Parathyroid adenoma (tissue), 2 donors: ENCODE data around the gene R3HDML.
"Not testable (repeated sequence)": the region's sequence is repeated elsewhere in the genome, so short reads cannot be mapped to it uniquely, and the experiment has no call there.

Source experiments
- H2AFZ ChIP-seq: fragments of 300-600 bp; sonication (generic); one replicate; pipeline ENCODE4 v1.7.0; 2017; ENCODE audit warnings: antibody characterized with exemption, mild to moderate bottlenecking
- H3K27ac ChIP-seq: fragments of 300-600 bp; sonication (generic); one replicate; pipeline ENCODE4 v1.7.0; 2017
- H3K27me3 ChIP-seq: fragments of 300-600 bp; sonication (generic); one replicate; pipeline ENCODE4 v1.7.0; 2017; ENCODE audit warnings: low read length; ENCODE audit not compliant: control insufficient read depth, insufficient read depth
- H3K36me3 ChIP-seq: fragments of 300-600 bp; sonication (generic); one replicate; pipeline ENCODE4 v1.7.0; 2017; ENCODE audit warnings: low read length; ENCODE audit not compliant: control insufficient read depth, insufficient read depth
- H3K4me1 ChIP-seq: fragments of 300-600 bp; sonication (generic); one replicate; pipeline ENCODE4 v1.7.0; 2017; ENCODE audit warnings: control low read depth
- H3K4me2 ChIP-seq: fragments of 300-600 bp; sonication (generic); one replicate; pipeline ENCODE4 v1.7.0; 2017; ENCODE audit warnings: low read length
- H3K4me3 ChIP-seq: fragments of 300-600 bp; sonication (generic); one replicate; pipeline ENCODE4 v1.7.0; 2017; ENCODE audit warnings: low read depth, low read length
- H3K79me2 ChIP-seq: fragments of 300-600 bp; sonication (generic); one replicate; pipeline ENCODE4 v1.7.0; 2017; ENCODE audit warnings: control low read depth
- H3K9ac ChIP-seq: fragments of 300-600 bp; sonication (generic); one replicate; pipeline ENCODE4 v1.7.0; 2017; ENCODE audit warnings: mild to moderate bottlenecking
- H3K9me3 ChIP-seq: fragments of 300-600 bp; sonication (generic); one replicate; pipeline ENCODE4 v1.7.0; 2017; ENCODE audit warnings: low read length; ENCODE audit not compliant: control insufficient read depth
- TF ChIP-seq, protein P1 (sequence below): fragments of 300-600 bp; sonication (generic); IDR thresholded peaks from one replicate; pipeline ENCODE4 v1.7.0; 2017; ENCODE audit warnings: antibody characterized with exemption, mild to moderate bottlenecking
- donor health status: primary hyperparathyroidism.

The R3HDML gene

DNA sequence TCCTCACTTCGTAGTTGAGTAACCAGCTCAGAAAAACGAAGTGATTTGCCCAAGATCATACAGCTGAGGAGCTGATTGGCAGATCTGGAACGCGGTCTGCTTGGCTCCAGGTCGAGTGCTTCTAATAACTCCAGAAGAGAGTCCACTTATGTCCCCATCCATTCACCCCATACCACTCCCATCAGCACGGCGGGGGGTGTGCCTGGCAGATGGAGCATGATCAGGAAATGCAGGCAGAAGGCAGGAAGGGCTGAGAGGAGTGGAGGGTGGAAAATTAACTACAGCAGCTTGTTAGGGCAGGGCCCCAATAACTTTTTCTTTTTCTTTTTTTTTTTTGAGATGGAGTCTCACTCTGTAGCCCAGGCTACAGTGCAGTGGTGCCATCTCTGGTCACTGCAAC, 40.8 kb upstream of the R3HDML start:
- Histone ChIP-seq H3K4me2 (no peak overlapping the region), H3K4me3 (no peak overlapping the region), H3K27ac (no peak overlapping the region), H2AFZ (no peak overlapping the region), H3K9me3 (no peaks in the 10 kb centered on the region), H3K27me3 (no peaks in the 10 kb centered on the region), H3K36me3 (no peaks in the 10 kb centered on the region), H3K4me1 (no peaks in the 10 kb centered on the region), H3K79me2 (peaks cover 22% of the 10 kb centered on the region), H3K9ac (no peak overlapping the region)
- TF ChIP-seq, protein P1, sequence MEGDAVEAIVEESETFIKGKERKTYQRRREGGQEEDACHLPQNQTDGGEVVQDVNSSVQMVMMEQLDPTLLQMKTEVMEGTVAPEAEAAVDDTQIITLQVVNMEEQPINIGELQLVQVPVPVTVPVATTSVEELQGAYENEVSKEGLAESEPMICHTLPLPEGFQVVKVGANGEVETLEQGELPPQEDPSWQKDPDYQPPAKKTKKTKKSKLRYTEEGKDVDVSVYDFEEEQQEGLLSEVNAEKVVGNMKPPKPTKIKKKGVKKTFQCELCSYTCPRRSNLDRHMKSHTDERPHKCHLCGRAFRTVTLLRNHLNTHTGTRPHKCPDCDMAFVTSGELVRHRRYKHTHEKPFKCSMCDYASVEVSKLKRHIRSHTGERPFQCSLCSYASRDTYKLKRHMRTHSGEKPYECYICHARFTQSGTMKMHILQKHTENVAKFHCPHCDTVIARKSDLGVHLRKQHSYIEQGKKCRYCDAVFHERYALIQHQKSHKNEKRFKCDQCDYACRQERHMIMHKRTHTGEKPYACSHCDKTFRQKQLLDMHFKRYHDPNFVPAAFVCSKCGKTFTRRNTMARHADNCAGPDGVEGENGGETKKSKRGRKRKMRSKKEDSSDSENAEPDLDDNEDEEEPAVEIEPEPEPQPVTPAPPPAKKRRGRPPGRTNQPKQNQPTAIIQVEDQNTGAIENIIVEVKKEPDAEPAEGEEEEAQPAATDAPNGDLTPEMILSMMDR: no peak

DNA sequence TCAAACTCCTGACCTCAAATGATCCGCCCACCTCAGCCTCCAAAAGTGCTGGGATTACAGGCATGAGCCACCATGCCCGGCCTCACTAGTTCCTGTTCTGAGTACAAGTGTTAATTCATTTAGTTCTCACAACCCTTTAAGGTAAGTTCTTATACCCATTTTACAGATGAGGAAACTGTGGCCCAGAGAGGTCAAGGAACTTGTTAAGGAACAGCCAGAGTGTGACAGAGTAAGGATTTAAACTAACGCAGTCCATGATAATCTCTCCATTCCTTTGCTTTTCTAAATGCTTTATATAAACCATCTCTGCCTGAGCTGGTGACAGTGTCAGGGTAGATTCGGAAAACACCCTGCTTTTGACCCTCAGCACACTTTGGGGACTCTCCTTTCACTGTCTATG, 39.1 kb upstream of the R3HDML start:
- TF ChIP-seq, protein P1: no peak
- peaks cover 28% of the 10 kb centered on the region for H3K79me2 ChIP-seq
- H3K27ac ChIP-seq: no peak overlapping the region
- no peak overlapping the region for H3K9ac ChIP-seq
- H3K4me2 ChIP-seq: no peak overlapping the region
- no peak overlapping the region for H3K4me3 ChIP-seq
- no peak overlapping the region for H2AFZ ChIP-seq
- no peaks in the 10 kb centered on the region for H3K9me3 ChIP-seq
- no peaks in the 10 kb centered on the region for H3K36me3 ChIP-seq
- no peaks in the 10 kb centered on the region for H3K27me3 ChIP-seq
- H3K4me1 ChIP-seq: no peaks in the 10 kb centered on the region

DNA sequence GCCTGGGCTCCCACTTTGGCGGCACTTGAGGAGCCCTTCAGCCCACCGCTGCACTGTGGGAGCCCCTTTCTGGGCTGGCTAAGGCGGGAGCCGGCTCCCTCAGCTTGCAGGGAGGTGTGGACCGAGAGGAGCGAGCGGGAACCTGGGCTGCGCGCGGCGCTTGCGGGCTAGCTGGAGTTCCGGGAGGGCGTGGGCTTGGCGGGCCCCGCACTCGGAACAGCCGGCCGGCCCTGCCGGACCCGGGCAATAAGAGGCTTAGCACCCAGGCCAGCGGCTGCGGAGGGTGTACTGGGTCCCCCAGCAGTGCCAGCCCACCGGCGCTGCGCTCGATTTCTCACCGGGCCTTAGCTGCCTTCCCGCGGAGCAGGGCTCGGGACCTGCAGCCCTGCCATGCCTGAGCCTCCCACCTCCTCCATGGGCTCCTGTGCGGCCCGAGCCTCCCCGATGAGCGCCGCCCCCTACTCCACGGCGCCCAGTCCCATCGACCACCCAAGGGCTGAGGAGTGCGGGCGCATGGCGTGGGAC, 37.8 kb upstream of the R3HDML start:
- not testable (repeated sequence) for H2AFZ ChIP-seq, H3K4me2 ChIP-seq, H3K9me3 ChIP-seq, H3K9ac ChIP-seq, H3K36me3 ChIP-seq, H3K27me3 ChIP-seq, H3K27ac ChIP-seq, H3K4me3 ChIP-seq, H3K4me1 ChIP-seq
- H3K79me2 ChIP-seq: peaks cover 34% of the 10 kb centered on the region

DNA sequence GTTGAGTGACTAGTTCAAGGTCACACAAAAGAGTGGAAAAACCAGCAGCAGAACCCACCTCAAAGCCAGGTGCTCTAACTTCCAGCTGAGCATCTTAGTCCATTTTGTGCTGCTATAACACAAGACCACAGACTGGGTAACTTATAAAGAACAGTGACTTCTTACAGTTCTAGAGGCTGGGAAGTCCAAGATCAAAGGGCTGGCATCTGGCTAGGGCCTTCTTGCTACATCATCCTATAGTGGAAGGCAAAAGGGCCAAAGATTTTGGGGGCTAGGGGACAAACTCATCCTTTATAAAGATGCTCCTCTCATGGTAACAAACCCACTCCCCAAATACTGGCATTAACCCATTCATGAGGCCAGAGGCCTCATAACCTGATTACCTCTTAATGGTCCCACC, 35.6 kb upstream of the R3HDML start:
- Histone ChIP-seq H3K4me3 (no peak overlapping the region), H3K36me3 (no peaks in the 10 kb centered on the region), H2AFZ (no peak overlapping the region), H3K27me3 (no peaks in the 10 kb centered on the region), H3K9ac (no peak overlapping the region), H3K4me1 (no peaks in the 10 kb centered on the region), H3K9me3 (no peaks in the 10 kb centered on the region), H3K79me2 (peaks cover 43% of the 10 kb centered on the region), H3K4me2 (no peak overlapping the region), H3K27ac (no peak overlapping the region)
- TF ChIP-seq, protein P1: no peak

DNA sequence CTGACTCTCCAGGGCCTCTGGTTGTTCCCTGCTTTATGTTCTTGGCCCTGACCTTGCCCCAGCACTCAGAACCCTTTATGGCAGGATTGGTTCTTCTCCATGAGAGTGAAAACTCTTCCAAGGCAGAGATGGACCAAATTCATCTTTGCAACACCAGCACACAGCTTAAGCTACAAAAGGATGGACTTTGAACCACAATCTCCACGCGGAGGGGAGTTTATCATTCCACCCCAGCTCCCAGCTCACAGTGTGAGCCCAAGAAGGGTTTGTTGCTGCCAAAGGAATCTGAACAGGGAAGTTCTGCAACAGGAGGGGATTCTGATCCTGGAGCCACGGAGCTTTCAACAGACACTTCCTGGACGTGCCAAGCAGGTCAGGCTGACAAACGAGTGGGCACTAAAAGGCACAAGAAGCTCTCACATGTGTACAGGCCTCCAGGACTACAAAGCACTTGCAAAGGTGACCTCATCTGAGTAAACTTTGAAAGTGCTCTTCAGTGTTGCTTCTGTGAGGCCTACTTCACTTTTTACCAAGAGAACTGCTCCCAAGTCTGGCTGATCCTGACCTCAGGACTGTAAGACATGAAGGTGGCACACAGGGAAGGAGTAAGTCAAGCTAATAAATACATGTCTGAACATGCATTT, 34.7 kb upstream of the R3HDML start:
- no peak overlapping the region for H3K4me2 ChIP-seq
- no peak overlapping the region for H3K4me3 ChIP-seq
- no peaks in the 10 kb centered on the region for H3K9me3 ChIP-seq
- H3K36me3 ChIP-seq: no peaks in the 10 kb centered on the region
- no peak overlapping the region for H3K9ac ChIP-seq
- no peak overlapping the region for H2AFZ ChIP-seq
- no peaks in the 10 kb centered on the region for H3K4me1 ChIP-seq
- H3K27ac ChIP-seq: no peak overlapping the region
- TF ChIP-seq, protein P1: no peak
- peaks cover 49% of the 10 kb centered on the region for H3K79me2 ChIP-seq
- no peaks in the 10 kb centered on the region for H3K27me3 ChIP-seq
